ENCODE results near the gene KRT84.

KRT84 gene

GRCh38 chr12:52383331-52383730, 2.1 kb downstream of the KRT84 start:
- no peak for DNase-seq (ENCODE audit: low read depth in 2 of 2)

- no peak for DNase-seq (ENCODE audit: low read depth in 2 of 2)
Measured at GRCh38 chr12:52382854-52383253, 2.6 kb downstream of the KRT84 start.

DNA sequence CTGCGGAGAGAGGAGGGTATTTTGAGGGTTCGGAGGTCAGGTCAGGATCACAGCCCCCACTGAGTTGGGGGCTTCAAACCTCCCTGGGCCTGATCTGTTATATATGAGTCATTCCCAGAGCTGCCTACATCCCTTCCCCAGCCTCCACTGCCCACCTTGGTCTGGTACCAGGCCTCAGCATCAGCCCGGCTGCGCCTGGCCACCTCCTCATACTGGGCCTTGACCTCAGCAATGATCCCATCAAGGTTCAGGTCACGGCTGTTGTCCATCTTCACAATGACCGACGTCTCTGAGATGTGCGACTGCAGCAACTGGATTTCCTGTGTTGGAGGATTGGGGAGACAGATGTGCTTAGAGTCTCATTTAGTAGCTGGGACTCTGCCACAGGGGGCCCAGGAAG, 4.2 kb downstream of the KRT84 start:
- DNase-seq (ENCODE audit: low read depth in 2 of 2) = no peak

GRCh38 chr12:52380271-52380694, 5.2 kb downstream of the KRT84 start:
- DNase-seq (ENCODE audit: low read depth in 2 of 2) = peak in 1 of 2 donors; percentile 10

DNA sequence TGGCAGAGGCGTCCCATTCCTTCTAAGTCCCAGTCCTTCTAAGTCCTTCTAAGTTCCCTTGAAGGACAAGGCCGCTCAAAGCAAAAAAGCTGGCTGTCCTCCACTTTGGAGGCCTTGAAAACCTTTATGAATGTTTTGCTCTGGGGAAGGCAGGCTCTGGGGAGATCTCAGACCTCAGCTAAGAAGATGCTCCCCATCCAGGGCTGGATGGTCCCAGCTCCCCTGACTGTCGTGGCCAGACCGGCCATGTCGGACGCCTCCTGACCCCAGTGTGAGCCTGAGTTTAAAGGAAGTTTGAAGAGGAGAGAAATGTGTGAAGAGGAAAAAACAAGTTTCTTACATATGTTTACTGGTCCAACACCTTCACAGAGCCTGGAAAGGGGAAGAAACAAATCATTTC, 5.9 kb downstream of the KRT84 start:
- no peak for DNase-seq (ENCODE audit: low read depth in 2 of 2)

- no peak for DNase-seq (ENCODE audit: low read depth in 2 of 2)
Measured at GRCh38 chr12:52378091-52378490, 7.4 kb downstream of the KRT84 start.

DNA sequence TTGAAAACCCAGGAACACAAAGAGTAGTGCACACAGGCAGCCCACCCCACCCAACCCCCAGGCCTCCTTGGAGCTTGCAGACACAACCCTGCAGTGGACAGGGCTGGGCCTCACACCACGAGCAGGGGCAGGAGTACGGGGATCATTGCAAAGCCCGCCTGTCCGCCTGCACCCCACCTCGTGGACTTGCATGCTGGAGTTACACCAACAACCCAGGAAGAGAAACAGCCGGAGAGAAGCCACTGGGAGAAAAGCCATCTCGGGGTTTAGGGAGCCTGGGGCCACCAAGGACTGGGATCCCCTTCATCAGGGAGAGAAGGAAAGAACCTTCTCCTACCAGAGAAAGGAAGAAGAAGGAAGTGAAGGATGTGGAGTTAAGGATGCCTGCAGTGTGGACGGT, 8.2 kb downstream of the KRT84 start:
- DNase-seq (ENCODE audit: low read depth in 2 of 2) = no peak

DNA sequence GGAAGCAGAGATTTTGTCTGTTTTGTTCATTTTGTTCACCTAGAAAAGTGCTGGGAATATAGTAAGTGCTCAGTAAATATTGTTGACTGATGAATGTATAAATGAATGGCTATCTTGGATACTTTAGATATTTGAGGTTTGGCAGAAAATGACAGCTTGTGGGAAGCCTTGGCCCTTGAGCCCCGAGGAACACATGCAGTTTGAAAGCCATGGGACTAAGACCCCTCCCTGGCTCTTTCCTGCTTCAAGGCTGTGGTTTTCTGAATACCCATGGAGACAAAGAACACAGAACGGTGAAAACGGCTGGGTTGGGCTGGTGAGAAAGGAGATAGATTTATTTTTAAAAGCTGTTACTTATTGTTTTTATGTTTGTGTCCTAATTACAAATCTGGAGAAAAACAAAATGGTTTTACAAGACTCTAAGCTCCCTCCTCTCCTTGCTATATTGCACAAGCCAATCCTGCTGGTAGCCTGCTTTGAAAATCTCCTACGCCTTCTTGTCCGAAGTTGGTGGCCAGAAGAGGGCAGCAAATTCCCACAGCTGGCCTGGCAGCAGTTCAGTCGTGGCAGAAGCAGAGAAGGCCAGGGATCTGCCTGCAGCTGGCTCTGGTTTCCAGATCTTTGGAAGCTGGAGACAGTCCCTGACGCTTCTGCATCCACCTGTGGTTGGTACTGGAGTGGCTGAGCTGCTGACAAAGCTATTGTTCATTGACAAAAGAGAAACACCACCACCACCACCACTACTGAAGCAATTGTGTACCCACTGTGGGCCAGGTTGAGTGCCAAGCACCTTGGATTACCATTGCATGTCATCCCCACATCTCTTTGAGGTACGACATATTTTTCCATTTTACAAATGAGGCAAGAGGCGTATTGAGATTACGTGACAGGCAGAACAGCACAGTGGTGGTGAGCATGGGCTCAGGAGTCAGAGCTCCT, 13.0 kb downstream of the KRT84 start:
- peak; percentile 18 to 45 for DNase-seq (ENCODE audit: low read depth in 2 of 2)

- DNase-seq (ENCODE audit: low read depth in 2 of 2) = no peak
Measured at GRCh38 chr12:52371716-52372115, 13.7 kb downstream of the KRT84 start.

DNA sequence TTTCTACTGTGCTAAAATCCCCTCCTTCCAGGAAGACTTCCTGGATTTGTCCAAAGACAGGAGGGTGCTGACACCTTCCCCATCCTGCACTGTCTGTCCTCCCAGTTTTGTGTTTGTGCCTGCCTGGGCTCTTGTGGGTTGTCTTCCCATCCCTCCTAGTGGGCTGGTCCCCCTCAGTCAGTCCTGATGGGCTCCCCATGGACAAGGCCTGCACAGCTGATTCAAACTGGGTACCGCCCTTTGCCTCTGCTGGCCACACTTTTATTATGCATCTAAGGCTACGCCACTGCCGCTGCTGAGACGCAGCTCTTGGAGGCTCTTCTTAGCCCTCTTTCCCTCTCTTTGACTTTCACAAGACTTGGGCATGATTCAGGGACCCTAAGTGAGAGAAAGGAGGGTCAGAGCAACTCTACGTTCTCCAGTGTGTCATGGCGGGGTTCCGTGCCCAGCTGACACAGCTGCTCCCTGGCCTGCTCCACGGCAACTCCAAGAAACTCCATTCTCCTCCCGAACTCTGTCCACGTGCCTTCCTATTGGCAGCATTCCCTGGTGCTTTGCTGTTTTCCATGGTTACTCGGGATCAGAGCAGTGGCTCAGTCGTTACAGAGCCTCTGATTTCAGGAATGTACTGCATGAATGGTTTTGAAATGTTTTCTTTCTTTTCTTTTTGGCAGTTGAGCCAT, 14.4 kb downstream of the KRT84 start:
- DNase-seq (ENCODE audit: low read depth in 2 of 2) = no peak

DNA sequence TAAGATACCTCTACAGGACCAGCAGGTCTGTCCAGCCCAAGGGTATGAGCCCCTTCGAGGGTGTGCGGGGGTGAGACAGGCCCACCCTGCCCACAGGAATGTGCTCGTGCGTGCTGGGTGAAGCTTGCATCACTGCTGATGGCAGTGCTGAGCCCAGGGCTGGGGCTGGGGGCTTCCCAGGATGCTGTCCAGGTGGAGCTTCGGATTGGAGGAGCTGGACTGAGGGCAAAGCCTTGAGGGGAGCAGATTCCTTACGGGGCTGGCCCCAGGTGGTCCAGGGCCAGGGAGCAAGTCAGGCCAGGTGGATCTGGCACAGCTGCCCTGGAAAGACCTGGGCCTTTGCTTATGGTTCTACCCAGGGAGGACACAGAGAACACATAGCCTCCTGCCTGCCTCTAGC, 15.6 kb downstream of the KRT84 start:
- no peak for DNase-seq (ENCODE audit: low read depth in 2 of 2)

DNA sequence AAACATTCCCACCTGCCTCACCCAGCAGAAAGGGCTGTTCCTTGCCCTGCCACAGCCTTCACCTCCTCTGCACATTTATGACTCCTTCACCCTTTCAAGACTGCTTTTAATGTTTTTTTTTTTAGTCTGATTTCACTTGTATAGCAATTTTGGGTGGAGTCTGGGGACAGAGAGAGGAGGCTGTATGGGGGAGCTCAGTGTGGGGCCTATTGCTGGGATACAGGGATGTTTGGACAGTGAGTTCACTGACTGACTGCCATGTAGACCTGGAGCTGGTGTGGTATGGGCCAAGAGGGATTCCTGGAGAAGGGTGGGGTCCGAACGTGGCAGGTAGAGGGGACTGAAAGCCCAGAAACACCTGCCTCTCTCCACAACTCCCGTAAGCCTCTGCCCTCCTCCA, 16.2 kb downstream of the KRT84 start:
- DNase-seq (ENCODE audit: low read depth in 2 of 2) = no peak

DNA sequence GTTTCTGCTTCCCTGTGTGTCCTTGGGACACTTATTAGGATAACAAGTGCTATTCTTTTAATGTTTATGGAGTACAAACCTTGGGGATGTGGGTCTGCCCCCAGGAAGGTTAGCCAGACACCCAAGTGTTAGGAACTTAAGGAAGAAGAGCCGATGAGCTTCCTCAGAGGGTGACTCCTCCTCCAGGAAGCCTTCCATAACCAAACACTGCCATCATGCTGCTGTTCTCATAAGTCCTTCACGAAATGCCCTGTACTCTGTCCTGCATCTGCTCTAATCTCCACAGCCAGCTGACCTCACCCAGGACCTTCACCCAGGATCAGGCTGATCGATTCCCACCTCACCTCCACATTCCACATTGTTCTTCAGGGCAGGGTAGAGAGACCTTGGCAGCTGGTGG, 16.9 kb downstream of the KRT84 start:
- no peak for DNase-seq (ENCODE audit: low read depth in 2 of 2)

DNA sequence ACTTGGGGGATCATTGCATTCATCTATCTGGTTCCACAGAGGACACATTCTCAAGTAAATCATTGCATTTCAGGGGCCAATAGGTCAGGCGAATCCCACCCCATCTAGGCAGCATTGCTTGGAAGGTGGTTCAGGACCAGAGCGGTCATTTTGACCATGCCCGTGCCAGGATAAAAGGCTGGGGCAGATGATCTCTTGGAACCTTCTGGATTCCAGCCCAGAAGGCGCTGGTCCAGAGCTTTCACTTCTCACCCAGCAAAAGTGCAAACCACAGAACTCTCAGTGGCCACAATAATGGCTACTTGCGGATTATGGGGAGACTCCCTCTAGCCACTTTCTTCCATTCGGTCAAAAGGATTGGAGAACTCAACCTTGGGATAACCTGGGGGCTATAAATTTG, 17.6 kb downstream of the KRT84 start:
- DNase-seq (ENCODE audit: low read depth in 2 of 2) = no peak

- no peak for DNase-seq (ENCODE audit: low read depth in 2 of 2)
Measured at GRCh38 chr12:52366738-52367485, 18.5 kb downstream of the KRT84 start, which contains the start of gene KRT85. Gene KRT85 (minus strand): TSS chr12:52367481. CDS start chr12:52367405, 76 bp downstream.

GRCh38 chr12:52364901-52365489, 20.5 kb downstream of the KRT84 start:
- no peak for DNase-seq (ENCODE audit: low read depth in 2 of 2)

GRCh38 chr12:52364061-52364460, 21.4 kb downstream of the KRT84 start:
- no peak for DNase-seq (ENCODE audit: low read depth in 2 of 2)

- no peak for DNase-seq (ENCODE audit: low read depth in 2 of 2)
Measured at GRCh38 chr12:52363111-52363679, 22.3 kb downstream of the KRT84 start.

DNA sequence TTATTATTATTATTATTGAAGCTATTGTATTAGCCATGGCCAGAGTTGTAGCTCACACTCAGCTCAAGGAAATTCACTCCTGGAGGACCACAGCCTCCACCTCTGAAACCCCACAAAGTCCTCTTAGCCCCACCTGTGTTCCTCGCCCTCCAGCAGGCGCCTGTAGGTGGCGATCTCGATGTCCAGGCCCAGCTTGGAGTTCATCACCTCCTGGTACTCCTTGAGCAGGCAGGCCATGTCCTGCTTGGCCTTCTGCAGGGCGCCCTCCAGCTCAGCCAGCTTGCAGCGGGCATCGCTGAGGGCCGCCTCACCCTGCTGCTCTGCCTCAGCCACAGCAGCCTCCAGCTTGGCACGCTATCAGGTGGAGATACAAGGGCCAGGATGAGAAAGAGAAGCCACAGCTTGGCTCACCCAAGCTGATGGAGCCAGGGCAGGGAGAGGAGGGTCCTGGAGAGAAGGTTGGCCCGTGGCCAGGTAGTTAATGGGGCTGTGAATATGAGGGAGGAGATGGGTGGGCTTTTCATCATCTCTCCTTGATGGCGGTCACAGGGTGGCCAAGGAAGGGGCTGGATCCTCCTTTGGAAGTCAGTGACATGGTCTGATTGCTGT, 23.2 kb downstream of the KRT84 start:
- DNase-seq (ENCODE audit: low read depth in 2 of 2) = no peak

GRCh38 chr12:52361553-52361952, 23.9 kb downstream of the KRT84 start:
- no peak for DNase-seq (ENCODE audit: low read depth in 2 of 2)

DNA sequence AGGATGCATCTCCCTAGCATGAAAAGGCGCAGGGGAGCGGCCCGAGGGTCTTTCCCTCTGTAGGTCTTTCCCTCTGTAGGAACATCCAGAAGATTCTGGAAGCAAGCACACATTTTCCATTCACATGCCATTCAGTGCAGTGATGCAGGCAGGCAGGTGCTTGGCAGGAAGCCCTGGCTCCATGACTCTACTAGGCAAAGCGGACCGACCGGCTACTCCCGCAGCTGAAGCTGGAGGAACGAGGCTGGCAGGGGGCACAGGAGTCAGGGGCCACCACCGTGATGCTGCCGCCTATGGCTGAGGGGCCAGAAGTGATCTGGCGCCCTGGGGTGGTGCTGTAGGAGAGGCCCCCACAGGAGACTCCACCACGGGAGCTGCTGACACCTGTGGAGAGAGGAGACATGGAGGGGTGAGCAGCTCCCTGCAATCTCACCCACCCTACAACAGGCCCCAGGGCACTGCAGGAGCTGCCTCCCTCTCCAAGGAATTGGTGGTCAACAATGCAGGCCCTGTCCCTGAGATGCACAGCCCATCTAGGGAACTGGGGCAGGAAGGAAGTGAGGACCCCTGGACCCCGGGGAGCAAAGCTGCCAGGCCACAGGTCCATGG, 24.7 kb downstream of the KRT84 start:
- no peak for DNase-seq (ENCODE audit: low read depth in 2 of 2)

Measured in activated CD4-positive, alpha-beta T cell treated with anti-CD3 and anti-CD28 coated beads for 24 hours (primary cell).